Right cardiac atrium (tissue), 5 donors: ENCODE results near the gene MSLN. TPM values are rescaled to one million over a fixed set of nuclear protein-coding genes. Genes with fewer than 3 reads are reported as not detected.

Experiments used
- microRNA-seq, 2 donors: library from miRNA; unstranded; fragments of <30 nt; microRNA quantifications; one replicate each; pipeline ENCODE4 v1.2.0, GENCODE V29; 2020 to 2021
- polyA plus RNA-seq: library from polyadenylated mRNA; stranded (reverse); fragments of 200-250 nt; gene quantifications from one replicate; pipeline ENCODE4 v1.2.3, GENCODE V29; 2013
- total RNA-seq, 4 donors: library from RNA; stranded (reverse); fragmentation: NEBNext Ultra II Directional; extraction: Animal tissue kit (Norgen Biotek cat#: 25700); gene quantifications; one replicate each; pipeline ENCODE4 v1.2.1, GENCODE V29; 2021
- donor health status: healthy with polysubstance abuse.
- donor health status: DM: no; HTN: yes; CAD: no.
- donor health status: DM: no; HTN: no; CAD: no.
- donor health status: DM: no; HTN: yes; CAD: no; lungs with severe emphysema.
- donor health status: DM: yes; HTN: yes; CAD: no.

The MSLN gene
- total and polyA plus RNA-seq, 5 donors: 0.92 to 3.1 (median 1.0) TPM; not detected in 2

Small RNA genes lying within 50 kb of the gene (microRNA-seq; reads per million reads assigned to microRNA genes)
- 0 reads per million in 2 donors for gene MIR662

Other genes starting within 250 kb of the MSLN start
- 10 to 100 TPM; 15.4 to 22.1 (median 19.6) TPM for gene CAPN15, start 233.0 kb upstream of the MSLN start, total RNA-seq
- 16.9 TPM for gene CAPN15, start 233.0 kb upstream of the MSLN start, polyA plus RNA-seq
- gene PRR35, start 200.3 kb upstream of the MSLN start, total RNA-seq: not detected
- not detected for gene PRR35, start 200.3 kb upstream of the MSLN start, polyA plus RNA-seq
- gene NHLRC4, start 193.7 kb upstream of the MSLN start, total RNA-seq: under 1 TPM; 0.22 to 0.62 (median 0.54) TPM
- 0.84 TPM for gene NHLRC4, start 193.7 kb upstream of the MSLN start, polyA plus RNA-seq
- gene PIGQ, start 190.8 kb upstream of the MSLN start, total RNA-seq: 10 to 100 TPM; 19.8 to 23.0 (median 21.6) TPM
- 22.9 TPM for gene PIGQ, start 190.8 kb upstream of the MSLN start, polyA plus RNA-seq
- 10 to 100 TPM; 10.9 to 13.4 (median 11.9) TPM for gene RAB40C, start 170.7 kb upstream of the MSLN start, total RNA-seq
- 13.4 TPM for gene RAB40C, start 170.7 kb upstream of the MSLN start, polyA plus RNA-seq
- under 1 TPM; 0.15 to 0.70 (median 0.20) TPM for gene WFIKKN1, start 129.7 kb upstream of the MSLN start, total RNA-seq
- gene WFIKKN1, start 129.7 kb upstream of the MSLN start, polyA plus RNA-seq: 0.29 TPM
- 10 to 100 TPM; 55.4 to 60.3 (median 56.6) TPM for gene METTL26, start 124.4 kb upstream of the MSLN start, total RNA-seq
- 128 TPM for gene METTL26, start 124.4 kb upstream of the MSLN start, polyA plus RNA-seq
- 100 to 1,000 TPM in 1 of 4 donors, 10 to 100 TPM in 3; 71.2 to 121 (median 85.6) TPM for gene MCRIP2, start 118.9 kb upstream of the MSLN start, total RNA-seq
- 141 TPM for gene MCRIP2, start 118.9 kb upstream of the MSLN start, polyA plus RNA-seq
- 10 to 100 TPM; 10.5 to 13.7 (median 12.0) TPM for gene WDR90, start 111.4 kb upstream of the MSLN start, total RNA-seq
- gene WDR90, start 111.4 kb upstream of the MSLN start, polyA plus RNA-seq: 8.1 TPM
- gene RHOT2, start 92.6 kb upstream of the MSLN start, total RNA-seq: 100 to 1,000 TPM in 1 of 4 donors, 10 to 100 TPM in 3; 84.3 to 104 (median 90.8) TPM
- gene RHOT2, start 92.6 kb upstream of the MSLN start, polyA plus RNA-seq: 101 TPM
- gene RHBDL1, start 85.1 kb upstream of the MSLN start, total RNA-seq: 1 to 10 TPM in 3 of 4 donors, under 1 TPM in 1; 0.89 to 2.9 (median 1.7) TPM
- gene RHBDL1, start 85.1 kb upstream of the MSLN start, polyA plus RNA-seq: 2.3 TPM
- gene STUB1, start 80.3 kb upstream of the MSLN start, total RNA-seq: 100 to 1,000 TPM; 114 to 121 (median 119) TPM
- gene STUB1, start 80.3 kb upstream of the MSLN start, polyA plus RNA-seq: 126 TPM
- 10 to 100 TPM; 52.0 to 55.7 (median 54.6) TPM for gene JMJD8, start 76.4 kb upstream of the MSLN start, total RNA-seq
- gene JMJD8, start 76.4 kb upstream of the MSLN start, polyA plus RNA-seq: 49.7 TPM
- 1 to 10 TPM; 7.1 to 9.0 (median 8.2) TPM for gene WDR24, start 70.3 kb upstream of the MSLN start, total RNA-seq
- gene WDR24, start 70.3 kb upstream of the MSLN start, polyA plus RNA-seq: 6.3 TPM
- under 1 TPM; 0.19 to 0.38 (median 0.28) TPM for gene FBXL16, start 54.9 kb upstream of the MSLN start, total RNA-seq
- 0.34 TPM for gene FBXL16, start 54.9 kb upstream of the MSLN start, polyA plus RNA-seq
- 10 to 100 TPM; 65.2 to 75.0 (median 69.4) TPM for gene METRN, start 45.6 kb upstream of the MSLN start, total RNA-seq
- 68.2 TPM for gene METRN, start 45.6 kb upstream of the MSLN start, polyA plus RNA-seq
- gene ANTKMT, start 39.6 kb upstream of the MSLN start, total RNA-seq: 10 to 100 TPM; 25.7 to 38.8 (median 33.2) TPM
- 37.6 TPM for gene ANTKMT, start 39.6 kb upstream of the MSLN start, polyA plus RNA-seq
- under 1 TPM in 3 of 4 donors, not detected in 1; 0.36 to 0.97 (median 0.40) TPM for gene CCDC78, start 34.3 kb upstream of the MSLN start, total RNA-seq
- 0.48 TPM for gene CCDC78, start 34.3 kb upstream of the MSLN start, polyA plus RNA-seq
- gene HAGHL, start 33.6 kb upstream of the MSLN start, total RNA-seq: 10 to 100 TPM in 3 of 4 donors, 1 to 10 TPM in 1; 7.5 to 15.3 (median 12.0) TPM
- gene HAGHL, start 33.6 kb upstream of the MSLN start, polyA plus RNA-seq: 21.0 TPM
- gene CIAO3, start 19.7 kb upstream of the MSLN start, total RNA-seq: 10 to 100 TPM; 21.5 to 31.3 (median 23.4) TPM
- 28.2 TPM for gene CIAO3, start 19.7 kb upstream of the MSLN start, polyA plus RNA-seq
- 10 to 100 TPM in 2 of 4 donors, 1 to 10 TPM in 2; 9.3 to 11.8 (median 9.9) TPM for gene RPUSD1, start 27.6 kb downstream of the MSLN start, total RNA-seq
- gene RPUSD1, start 27.6 kb downstream of the MSLN start, polyA plus RNA-seq: 11.5 TPM
- 1 to 10 TPM; 4.0 to 6.9 (median 4.9) TPM for gene CHTF18, start 27.9 kb downstream of the MSLN start, total RNA-seq
- gene CHTF18, start 27.9 kb downstream of the MSLN start, polyA plus RNA-seq: 3.4 TPM
- gene GNG13, start 40.0 kb downstream of the MSLN start, total RNA-seq: not detected
- not detected for gene GNG13, start 40.0 kb downstream of the MSLN start, polyA plus RNA-seq
- gene LMF1, start 210.2 kb downstream of the MSLN start, total RNA-seq: 10 to 100 TPM; 10.6 to 13.3 (median 11.2) TPM
- 7.8 TPM for gene LMF1, start 210.2 kb downstream of the MSLN start, polyA plus RNA-seq
- 1 to 10 TPM in 3 of 4 donors, under 1 TPM in 1; 0.97 to 2.1 (median 1.9) TPM for gene SOX8, start 221.0 kb downstream of the MSLN start, total RNA-seq
- gene SOX8, start 221.0 kb downstream of the MSLN start, polyA plus RNA-seq: 1.5 TPM